Mucosa of descending colon (tissue), 3 donors: ENCODE results near the gene MRPL32. TPM values are rescaled to one million over a fixed set of nuclear protein-coding genes. Genes with fewer than 3 reads are reported as not detected.
A peak's percentile ranks its signal among the peaks of the same experiment; 100 is the strongest.

Experiments used
- ATAC-seq: fragments of 200-7000 bp; cut with Tn5 transposase; one replicate; pipeline ENCODE4 v1.9.1; 2020; ENCODE audit warnings: mild to moderate bottlenecking, moderate library complexity
- DNase-seq, 3 donors: peaks; one replicate each; pipeline ENCODE4 v3.0.0-alpha.2; 2020
- H3K36me3 ChIP-seq: fragments of 200-600 bp; one replicate; pipeline ENCODE4 v1.8.0; 2021; ENCODE audit warnings: low read depth, mild to moderate bottlenecking
- H3K4me1 ChIP-seq: fragments of 200-600 bp; one replicate; pipeline ENCODE4 v1.8.0; 2021; ENCODE audit warnings: low read depth, mild to moderate bottlenecking
- H3K4me3 ChIP-seq: fragments of 200-600 bp; one replicate; pipeline ENCODE4 v1.8.0; 2021; ENCODE audit warnings: mild to moderate bottlenecking
- H3K9me3 ChIP-seq: fragments of 200-600 bp; one replicate; pipeline ENCODE4 v1.8.0; 2021; ENCODE audit warnings: mild to moderate bottlenecking
- CTCF ChIP-seq: fragments of 200-600 bp; IDR thresholded peaks from one replicate; pipeline ENCODE4 v1.8.0; 2022; ENCODE audit warnings: antibody characterized with exemption, mild to moderate bottlenecking
- intact Hi-C, 2 donors: fragments of 100-400 bp; cut with DNase I in 1 of 2; cut with micrococcal nuclease in 1 of 2; formaldehyde crosslinking; loops; one replicate each; pipeline versions ENCODE4 v1.11.0 to v1.11.1; 2022; cut with DNase I, micrococcal nuclease
- total RNA-seq, 3 donors: library from RNA; stranded (reverse); fragmentation: NEBNext Ultra II Directional in 2 of 3; extraction: Animal tissue kit (Norgen Biotek cat#: 25700) in 2 of 3; gene quantifications; one replicate each; pipeline versions ENCODE4 v1.2.1 to v1.2.4, GENCODE V29; 2021 to 2023
- donor health status: DM: no; HTN: no; CAD: no; lungs with moderate emphysema.
- donor health status: DM: no; HTN: no; CAD: no.
- donor health status: DM: no; HTN: yes; CAD: no.

The MRPL32 gene
- total RNA-seq, 3 donors from 2014 or later = 32.2 to 44.4 (median 44.1) TPM

- no peak for DNase-seq
- Histone ChIP-seq H3K9me3 (no peaks in the 10 kb centered on the region), H3K4me3 (no peak overlapping the region), H3K36me3 (no peaks in the 10 kb centered on the region), H3K4me1 (peaks cover 24% of the 10 kb centered on the region)
- intact Hi-C loops = no loop called here
- ATAC-seq = no peak
- TF ChIP-seq CTCF = no peak
Observed at GRCh38 chr7:42934291-42934690, 2.1 kb downstream of the MRPL32 start.

GRCh38 chr7:42935861-42936260, 3.7 kb downstream of the MRPL32 start:
- TF ChIP-seq CTCF = no peak
- no peaks in the 10 kb centered on the region for H3K36me3 ChIP-seq

GRCh38 chr7:42939457-42940240, 7.5 kb downstream of the MRPL32 start:
- no peaks in the 10 kb centered on the region for H3K36me3 ChIP-seq
- DNase-seq (no peak), ATAC-seq (no peak)
- no peaks in the 10 kb centered on the region for H3K4me1 ChIP-seq
- no peak overlapping the region for H3K4me3 ChIP-seq
- intact Hi-C loops = loop anchor here in 1 of 2 donors (10.0 kb wide), 1 partner anchor 325 kb away; no protein-coding TSS in a partner anchor
- no peaks in the 10 kb centered on the region for H3K9me3 ChIP-seq
- no peak for TF ChIP-seq CTCF

More at GRCh38 chr7:42935861-42936260, 3.7 kb downstream of the MRPL32 start:
- Histone ChIP-seq H3K9me3 (no peaks in the 10 kb centered on the region), H3K4me3 (no peak overlapping the region), H3K4me1 (peaks cover 8% of the 10 kb centered on the region)
- ATAC-seq (no peak), DNase-seq (no peak)
- intact Hi-C loops = no loop called here

GRCh38 chr7:42940985-42941847, 9.0 kb downstream of the MRPL32 start:
- H3K36me3 ChIP-seq = no peaks in the 10 kb centered on the region
- H3K4me3 ChIP-seq = no peak overlapping the region
- TF ChIP-seq CTCF = peak; percentile 78
- DNase-seq (peak; percentile 57 to 96 (median 77)), ATAC-seq (peak; percentile 76)
- intact Hi-C loops = loop anchor here in 1 of 2 donors (10.0 kb wide), 1 partner anchor 324 kb away; no protein-coding TSS in a partner anchor
- no peaks in the 10 kb centered on the region for H3K9me3 ChIP-seq
- no peaks in the 10 kb centered on the region for H3K4me1 ChIP-seq

GRCh38 chr7:42945821-42946626, 13.8 kb downstream of the MRPL32 start:
- no peak for DNase-seq
- no peaks in the 10 kb centered on the region for H3K4me1 ChIP-seq
- no peak for ATAC-seq
- no peaks in the 10 kb centered on the region for H3K36me3 ChIP-seq
- TF ChIP-seq CTCF = no peak
- H3K9me3 ChIP-seq = no peaks in the 10 kb centered on the region
- intact Hi-C loops = loop anchor here in 1 of 2 donors (10.0 kb wide), 1 partner anchor 319 kb away; no protein-coding TSS in a partner anchor
- no peak overlapping the region for H3K4me3 ChIP-seq
